Duodenal mucosa (tissue), 2 donors: ENCODE data around the gene DNAJC8.

ENCODE experiments used
- H3K27ac ChIP-seq: one replicate; pipeline ENCODE4 v1.7.0; 2013; ENCODE audit warnings: low read depth, low read length
- H3K27me3 ChIP-seq, 2 donors: one replicate each; pipeline ENCODE4 v1.7.0; 2013; ENCODE audit warnings: low read length in 2 of 2, control low read depth in 1 of 2; ENCODE audit not compliant: insufficient read depth in 2 of 2, control insufficient read depth in 1 of 2
- H3K36me3 ChIP-seq, 2 donors: one replicate each; pipeline ENCODE4 v1.7.0; 2013; ENCODE audit warnings: low read length in 2 of 2, control low read depth in 1 of 2; ENCODE audit not compliant: insufficient read depth in 2 of 2, control insufficient read depth in 1 of 2
- H3K4me1 ChIP-seq, 2 donors: one replicate each; pipeline ENCODE4 v1.7.0; 2013; ENCODE audit warnings: low read length in 2 of 2, control low read depth in 1 of 2; ENCODE audit not compliant: insufficient read depth in 2 of 2, control insufficient read depth in 1 of 2
- H3K4me3 ChIP-seq, 2 donors: one replicate each; pipeline ENCODE4 v1.7.0; 2013; ENCODE audit warnings: low read length in 2 of 2, low read depth in 1 of 2
- H3K9ac ChIP-seq, 2 donors: one replicate each; pipeline ENCODE4 v1.7.0; 2013; ENCODE audit warnings: low read length in 2 of 2, low read depth in 1 of 2
- H3K9me3 ChIP-seq, 2 donors: one replicate each; pipeline ENCODE4 v1.7.0; 2013; ENCODE audit warnings: low read length in 2 of 2, control low read depth in 1 of 2; ENCODE audit not compliant: control insufficient read depth in 1 of 2

Gene DNAJC8

GRCh38 chr1:28157894-28158293 lies 74.9 kb downstream of the DNAJC8 start:
- H3K9ac ChIP-seq, result no peak overlapping the region
- H3K27ac ChIP-seq, result no peak overlapping the region
- peaks cover 10 to 13% of the 10 kb centered on the region in 2 donors for H3K4me1 ChIP-seq
- no peaks in the 10 kb centered on the region for H3K9me3 ChIP-seq
- H3K36me3 ChIP-seq, result no peaks in the 10 kb centered on the region
- no peaks in the 10 kb centered on the region for H3K27me3 ChIP-seq
- no peak overlapping the region for H3K4me3 ChIP-seq

GRCh38 chr1:28156821-28157220 lies 76.0 kb downstream of the DNAJC8 start:
- Histone ChIP-seq H3K27ac (no peak overlapping the region), H3K4me3 (no peak overlapping the region), H3K4me1 (peaks cover 8 to 10% of the 10 kb centered on the region in 2 donors), H3K36me3 (no peaks in the 10 kb centered on the region), H3K9me3 (no peaks in the 10 kb centered on the region), H3K27me3 (no peaks in the 10 kb centered on the region), H3K9ac (no peak overlapping the region)

GRCh38 chr1:28155628-28156027 lies 77.2 kb downstream of the DNAJC8 start:
- Histone ChIP-seq H3K4me3 (no peak overlapping the region), H3K27ac (no peak overlapping the region), H3K36me3 (peaks cover 0 to under 1% of the 10 kb centered on the region in 2 donors), H3K27me3 (no peaks in the 10 kb centered on the region), H3K9me3 (no peaks in the 10 kb centered on the region), H3K4me1 (peaks cover 2 to 5% of the 10 kb centered on the region in 2 donors), H3K9ac (no peak overlapping the region)

DNA sequence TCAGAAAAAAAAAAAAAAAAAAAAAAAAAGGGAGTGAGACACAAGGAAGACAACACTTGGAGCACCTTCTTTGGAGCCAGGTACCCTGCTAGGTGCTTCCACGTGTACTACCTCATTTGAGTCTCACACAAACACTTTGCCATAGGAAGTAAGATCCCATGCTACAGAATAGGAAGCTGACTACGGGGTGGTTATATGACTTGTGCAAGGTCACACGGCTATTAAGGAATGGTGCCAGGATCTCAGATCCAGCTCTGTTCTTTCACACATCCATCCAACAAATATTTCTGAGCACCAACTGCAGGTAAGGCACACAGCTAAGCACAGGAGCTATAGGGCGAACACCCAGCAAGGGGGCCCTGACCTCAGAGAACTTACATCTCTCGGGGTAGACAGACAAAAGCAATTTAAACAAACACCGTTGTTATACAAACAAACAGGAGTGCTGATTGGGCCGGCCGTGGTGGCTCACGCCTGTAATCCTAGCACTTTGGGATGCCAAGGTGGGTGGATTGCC lies 78.7 kb downstream of the DNAJC8 start:
- Histone ChIP-seq H3K9me3 (no peaks in the 10 kb centered on the region), H3K4me3 (no peak overlapping the region), H3K27ac (no peak overlapping the region), H3K9ac (no peak overlapping the region), H3K27me3 (no peaks in the 10 kb centered on the region), H3K36me3 (peaks cover 0 to 9% of the 10 kb centered on the region in 2 donors), H3K4me1 (peaks cover 0 to 4% of the 10 kb centered on the region in 2 donors)
